GM12892 (cell line): ENCODE data around the gene SPRR1A.

Experiments
- POLR2A ChIP-seq: IDR thresholded peaks from 2 replicates; pipeline ENCODE4 v1.6.1; 2011; ENCODE audit warnings: low read depth, low read length, control low read depth
- POLR2AphosphoS5 ChIP-seq: IDR thresholded peaks from 2 replicates; pipeline ENCODE4 v1.6.1; 2011; ENCODE audit warnings: low read depth, low read length, control low read depth
- TAF1 ChIP-seq: IDR thresholded peaks from 2 replicates; pipeline ENCODE4 v1.6.1; 2011; ENCODE audit warnings: low read depth, mild to moderate bottlenecking, control low read depth, low read length, borderline replicate concordance

GRCh38 chr1:152997901-152998300 lies 14.0 kb downstream of the SPRR1A start:
- no peak for TF ChIP-seq POLR2AphosphoS5
- no peak for TF ChIP-seq POLR2A
- TF ChIP-seq TAF1: no peak
